COLO668 (cell line): ENCODE results near the gene SH3BP4.
"Not testable (repeated sequence)": the region's sequence is repeated elsewhere in the genome, so short reads cannot be mapped to it uniquely, and the experiment has no call there.

Experiments
- DNase-seq: peaks from one replicate; lab custom pipeline; 2025; ENCODE audit not compliant: unreplicated experiment; lab: John Stamatoyannopoulos, UW

Gene SH3BP4

DNA sequence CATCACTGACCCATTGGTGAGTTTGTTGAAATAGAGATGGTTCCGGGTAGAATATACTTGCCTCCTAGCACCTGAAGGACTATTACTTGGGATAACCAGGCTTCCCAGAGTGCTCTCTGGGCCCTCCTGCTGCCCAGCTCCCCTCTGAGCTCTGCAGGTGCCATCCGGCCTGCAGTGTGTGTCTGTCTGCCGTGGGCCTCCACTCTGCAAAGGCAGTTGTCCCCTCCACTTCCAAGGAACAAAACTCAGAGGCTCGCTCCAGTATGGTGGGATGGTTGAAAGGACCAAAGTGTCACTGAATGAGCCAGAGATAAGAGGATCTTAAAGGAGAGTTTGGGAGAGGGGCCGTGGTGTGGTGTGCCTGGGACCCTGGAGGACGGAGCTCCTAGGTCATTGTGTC is 57.3 kb downstream of the SH3BP4 start:
- peak; percentile 51 for DNase-seq

- DNase-seq, result no peak
Observed at GRCh38 chr2:235010117-235010714, 58.4 kb downstream of the SH3BP4 start.

DNA sequence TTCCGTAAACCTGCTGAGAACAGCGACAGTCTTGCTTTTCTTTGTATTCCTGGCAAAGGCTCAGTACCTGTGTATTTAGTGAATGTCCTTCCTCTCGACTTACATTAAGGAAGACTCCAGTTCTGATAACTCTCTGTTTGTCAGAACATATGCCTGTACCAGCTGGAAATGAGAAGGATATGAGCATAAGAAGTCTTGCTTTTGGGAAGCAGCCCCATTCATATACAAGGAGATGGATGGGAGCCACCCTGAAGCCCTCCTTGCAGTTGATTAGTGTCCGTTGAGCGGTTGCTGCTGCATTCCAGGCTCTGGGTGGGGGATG is 59.8 kb downstream of the SH3BP4 start:
- no peak for DNase-seq

DNA sequence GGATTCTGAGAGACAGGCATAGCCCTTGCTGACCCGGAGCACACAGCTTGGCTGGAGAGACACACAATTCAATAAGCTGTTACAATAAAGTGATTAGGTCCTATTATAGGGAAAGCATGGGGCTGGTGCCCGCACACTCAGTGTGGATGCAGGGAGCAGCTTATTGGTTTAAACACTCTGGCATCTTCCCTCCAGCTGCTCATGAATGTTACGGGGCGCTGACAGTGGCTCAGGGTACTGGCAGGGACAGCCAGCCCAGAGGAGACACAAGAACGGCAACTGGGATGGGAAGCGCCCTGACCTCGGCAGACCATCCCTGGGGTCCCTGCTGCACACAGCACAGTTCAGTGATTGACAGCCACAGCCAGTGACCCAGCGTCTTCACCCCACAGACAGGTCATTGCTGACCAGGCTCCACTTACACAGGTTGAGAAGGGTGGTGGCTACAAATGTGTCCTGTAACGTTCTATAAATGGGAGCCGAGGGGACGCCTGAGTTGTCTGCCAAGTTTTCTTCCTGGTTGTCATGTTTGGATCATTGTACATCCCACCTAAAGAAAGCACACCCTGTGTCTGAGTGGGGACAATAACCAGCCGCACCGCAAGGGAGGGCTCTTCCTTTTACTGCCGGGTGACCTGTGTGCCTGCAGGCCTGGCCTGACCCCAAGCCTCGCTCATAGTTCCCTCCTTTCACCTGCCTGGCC is 60.3 kb downstream of the SH3BP4 start:
- DNase-seq, result no peak

GRCh38 chr2:235017441-235017840 is 65.6 kb downstream of the SH3BP4 start:
- DNase-seq, result no peak

- no peak for DNase-seq
Observed at GRCh38 chr2:235018838-235019237, 67.0 kb downstream of the SH3BP4 start.

GRCh38 chr2:235020141-235020540 is 68.3 kb downstream of the SH3BP4 start:
- DNase-seq, result not testable (repeated sequence)

- no peak for DNase-seq
Observed at GRCh38 chr2:235021752-235022151, 69.9 kb downstream of the SH3BP4 start.

- DNase-seq, result no peak
Observed at GRCh38 chr2:235024191-235024860, 72.5 kb downstream of the SH3BP4 start.

DNA sequence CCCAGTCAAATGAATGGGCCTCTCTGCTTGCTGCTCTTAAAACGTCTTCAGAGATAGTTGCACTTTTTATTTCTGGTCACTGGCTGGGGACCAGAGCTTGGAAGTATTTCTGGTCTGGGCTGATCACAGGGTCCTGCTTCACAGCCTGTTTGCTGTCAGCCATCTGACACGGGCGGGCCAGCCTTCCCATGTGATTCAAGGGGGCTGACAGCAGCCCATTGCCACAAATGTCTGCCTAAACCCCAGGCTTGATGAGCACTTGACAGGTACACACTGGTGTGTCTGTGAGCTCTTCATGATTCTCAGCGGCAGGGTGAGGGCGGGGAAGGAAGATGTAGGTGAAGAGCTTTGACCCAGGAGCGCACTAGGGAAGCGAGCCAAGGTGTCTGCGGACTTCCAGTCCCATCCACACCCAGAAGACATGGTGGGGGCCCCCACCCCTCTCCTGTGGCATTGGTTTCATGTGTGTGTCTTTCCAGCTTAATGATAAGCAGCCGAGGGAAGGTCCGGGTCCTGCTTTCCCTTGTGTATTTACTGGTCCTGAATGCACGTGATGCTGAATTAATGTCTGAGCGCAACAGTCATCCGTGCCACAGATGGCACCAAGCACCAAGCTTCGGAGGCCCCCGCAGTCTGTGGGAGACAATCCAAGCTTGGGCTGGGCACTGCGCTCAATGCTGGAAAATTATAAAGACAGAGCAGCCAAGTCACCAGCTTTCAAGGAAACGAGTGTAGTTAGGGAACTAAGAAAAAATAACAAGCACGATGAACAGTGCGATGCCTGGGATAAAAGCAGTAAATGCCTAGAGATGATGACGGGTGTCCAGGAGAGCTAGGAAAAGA is 73.3 kb downstream of the SH3BP4 start:
- DNase-seq, result no peak

GRCh38 chr2:235025800-235026536 is 74.2 kb downstream of the SH3BP4 start:
- peak; percentile 14 for DNase-seq

DNA sequence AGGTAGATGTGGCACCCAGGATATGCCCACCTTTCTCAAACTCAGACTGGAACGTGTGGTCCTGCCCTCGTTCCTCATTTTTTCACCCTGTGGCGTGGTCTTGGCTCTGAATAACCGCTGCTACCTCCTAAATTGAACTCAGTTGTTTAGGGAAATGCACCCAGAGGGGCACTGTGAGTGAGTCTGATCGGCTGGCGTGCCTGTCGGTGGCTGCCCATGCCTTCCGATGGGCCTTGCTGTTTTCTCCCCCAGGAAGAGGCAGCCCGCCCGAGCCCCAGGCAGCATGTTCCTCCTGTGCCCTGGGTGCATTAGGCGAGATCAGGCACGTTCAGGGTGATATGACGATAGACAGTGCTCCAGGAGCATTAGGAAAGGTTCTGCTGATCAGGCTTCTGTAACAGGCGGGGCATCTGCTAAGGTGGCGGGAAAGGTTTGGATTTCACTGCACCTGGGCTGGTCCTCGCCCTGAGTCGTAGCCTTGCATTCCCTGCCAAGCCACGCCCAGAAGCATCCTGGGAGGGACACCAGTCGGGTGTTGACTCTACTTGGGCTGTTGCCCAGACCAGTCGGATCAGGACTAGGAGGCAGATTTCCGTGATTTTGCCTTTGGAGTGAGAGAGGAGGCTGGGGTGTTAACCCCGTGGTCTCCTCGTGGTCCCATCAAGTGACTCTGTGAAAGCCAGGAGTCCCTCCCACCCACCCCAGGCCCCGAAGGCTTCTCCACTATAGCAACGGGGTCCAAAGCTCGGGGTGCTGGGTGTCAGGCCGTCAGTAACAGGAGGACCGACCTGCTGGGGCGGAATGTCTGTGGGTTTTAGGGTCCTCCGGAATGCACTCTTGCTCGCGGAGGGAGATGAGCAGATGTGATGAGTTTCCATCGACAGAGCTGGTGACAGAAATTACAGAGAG is 75.1 kb downstream of the SH3BP4 start:
- peak; percentile 96 for DNase-seq

DNA sequence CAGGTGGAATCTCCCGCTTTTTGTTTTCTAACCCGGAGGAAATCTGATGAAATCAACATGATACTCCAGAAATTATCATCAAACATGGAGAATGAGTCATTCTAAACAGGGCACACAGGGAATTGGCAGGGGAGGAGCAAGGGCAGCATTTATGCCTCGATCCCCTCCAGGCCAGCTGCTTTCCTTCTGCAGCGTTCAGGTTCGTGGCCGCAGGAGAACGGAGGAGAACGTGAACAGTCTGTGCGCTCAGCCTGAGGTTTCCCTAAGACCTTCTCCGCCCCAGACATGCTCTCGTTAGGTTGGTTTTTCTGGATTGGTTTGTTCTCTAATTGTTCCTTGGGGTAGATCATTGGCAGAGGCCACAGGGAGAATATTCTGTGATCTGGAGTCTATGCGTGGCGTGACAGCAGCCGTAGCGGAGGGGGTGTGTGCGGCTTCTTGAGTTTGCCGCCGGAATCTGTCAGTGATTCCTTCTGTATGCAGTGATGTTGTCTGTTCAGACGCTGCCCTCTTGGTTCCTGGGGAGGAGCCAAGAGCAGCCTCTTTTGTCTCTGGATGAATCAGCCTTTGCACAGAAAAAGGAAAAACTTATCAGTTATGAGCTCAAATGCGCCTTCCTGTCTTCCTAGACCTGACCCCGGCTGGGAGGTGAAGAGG is 75.9 kb downstream of the SH3BP4 start:
- peak; percentile 61 for DNase-seq

- no peak for DNase-seq
Observed at GRCh38 chr2:235028646-235029045, 76.8 kb downstream of the SH3BP4 start.

GRCh38 chr2:235029054-235029453 is 77.2 kb downstream of the SH3BP4 start:
- DNase-seq, result no peak

GRCh38 chr2:235030126-235030525 is 78.3 kb downstream of the SH3BP4 start:
- DNase-seq, result no peak

DNA sequence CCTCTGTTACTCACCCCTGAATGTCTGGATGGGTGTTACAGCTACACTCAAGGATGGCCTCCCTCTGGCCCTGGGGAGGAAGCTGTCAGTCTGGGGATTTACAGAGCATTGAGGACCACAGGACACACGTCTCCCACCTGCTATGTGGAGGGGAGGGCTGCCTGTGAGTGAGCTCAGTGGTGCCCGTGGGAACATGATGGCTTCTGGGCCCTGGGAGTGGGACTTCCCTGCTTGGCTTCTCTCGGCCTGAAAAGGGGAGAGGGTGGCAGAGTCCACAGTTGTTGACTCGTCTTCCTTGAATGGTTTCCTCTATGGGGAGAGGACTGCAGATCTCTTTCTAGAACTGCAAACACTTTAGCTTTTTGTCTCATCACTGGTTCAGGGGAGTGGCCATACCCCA is 79.1 kb downstream of the SH3BP4 start:
- no peak for DNase-seq

- no peak for DNase-seq
Observed at GRCh38 chr2:235031686-235032373, 80.0 kb downstream of the SH3BP4 start.

DNA sequence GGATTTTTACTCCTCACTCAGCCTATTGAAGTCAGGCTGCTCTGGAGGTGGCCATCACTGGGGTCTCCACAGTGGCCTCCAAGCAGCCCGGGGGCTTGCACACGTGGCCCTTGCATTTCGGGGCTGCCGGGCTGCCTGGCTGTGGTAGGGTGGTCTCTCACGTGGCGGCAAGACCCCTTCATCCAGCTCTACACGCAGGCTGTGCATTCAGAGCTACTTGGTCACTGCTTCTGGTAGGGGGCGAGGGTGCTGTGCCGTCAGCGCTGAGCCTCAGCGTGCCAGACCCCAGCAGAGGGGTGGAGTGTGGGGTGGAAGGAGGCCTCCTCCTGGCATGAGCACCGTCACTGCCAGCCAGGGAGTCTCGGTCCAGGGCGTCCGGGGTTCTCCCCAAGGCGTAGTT is 80.6 kb downstream of the SH3BP4 start:
- no peak for DNase-seq
